ENCODE data around the gene PIGR. TPM values are rescaled to one million over a fixed set of nuclear protein-coding genes. Genes with fewer than 3 reads are reported as not detected.

The PIGR gene, protein sequence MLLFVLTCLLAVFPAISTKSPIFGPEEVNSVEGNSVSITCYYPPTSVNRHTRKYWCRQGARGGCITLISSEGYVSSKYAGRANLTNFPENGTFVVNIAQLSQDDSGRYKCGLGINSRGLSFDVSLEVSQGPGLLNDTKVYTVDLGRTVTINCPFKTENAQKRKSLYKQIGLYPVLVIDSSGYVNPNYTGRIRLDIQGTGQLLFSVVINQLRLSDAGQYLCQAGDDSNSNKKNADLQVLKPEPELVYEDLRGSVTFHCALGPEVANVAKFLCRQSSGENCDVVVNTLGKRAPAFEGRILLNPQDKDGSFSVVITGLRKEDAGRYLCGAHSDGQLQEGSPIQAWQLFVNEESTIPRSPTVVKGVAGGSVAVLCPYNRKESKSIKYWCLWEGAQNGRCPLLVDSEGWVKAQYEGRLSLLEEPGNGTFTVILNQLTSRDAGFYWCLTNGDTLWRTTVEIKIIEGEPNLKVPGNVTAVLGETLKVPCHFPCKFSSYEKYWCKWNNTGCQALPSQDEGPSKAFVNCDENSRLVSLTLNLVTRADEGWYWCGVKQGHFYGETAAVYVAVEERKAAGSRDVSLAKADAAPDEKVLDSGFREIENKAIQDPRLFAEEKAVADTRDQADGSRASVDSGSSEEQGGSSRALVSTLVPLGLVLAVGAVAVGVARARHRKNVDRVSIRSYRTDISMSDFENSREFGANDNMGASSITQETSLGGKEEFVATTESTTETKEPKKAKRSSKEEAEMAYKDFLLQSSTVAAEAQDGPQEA
- not detected in 2 replicates for polyA plus RNA-seq
- not detected in 2 replicates for polyA minus RNA-seq

DNA sequence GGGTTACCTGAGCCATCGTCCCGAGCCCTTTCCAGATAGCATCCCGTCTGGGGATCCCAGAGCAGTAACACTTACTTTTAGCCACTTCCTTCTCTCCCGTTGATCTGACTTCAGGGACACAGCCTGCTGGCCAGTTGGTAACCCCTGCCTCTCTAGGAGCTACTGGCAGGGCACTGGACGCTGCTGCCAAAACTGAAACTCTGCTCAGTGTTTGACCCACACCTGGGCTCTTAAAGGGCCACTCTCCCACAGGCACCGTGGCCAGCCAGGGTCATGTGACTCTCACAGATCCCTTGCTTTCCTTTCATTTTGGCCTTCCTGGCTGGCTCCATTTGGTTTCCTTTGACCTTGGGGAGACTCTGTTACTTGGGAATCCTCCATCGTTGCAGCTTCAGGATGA lies at the start of gene PIGR:
PIGR (minus strand) TSS at position 206 of the 400 bp plus-strand sequence. CDS start 5,935 bp downstream, outside the sequence.
- no peaks in the 10 kb centered on the region for H3F3A ChIP-seq (ENCODE audit: insufficient read depth, low read length, poor library complexity, severe bottlenecking)
- no peaks in the 10 kb centered on the region for H3K9me2 ChIP-seq (ENCODE audit: insufficient read depth, low read length)

DNA sequence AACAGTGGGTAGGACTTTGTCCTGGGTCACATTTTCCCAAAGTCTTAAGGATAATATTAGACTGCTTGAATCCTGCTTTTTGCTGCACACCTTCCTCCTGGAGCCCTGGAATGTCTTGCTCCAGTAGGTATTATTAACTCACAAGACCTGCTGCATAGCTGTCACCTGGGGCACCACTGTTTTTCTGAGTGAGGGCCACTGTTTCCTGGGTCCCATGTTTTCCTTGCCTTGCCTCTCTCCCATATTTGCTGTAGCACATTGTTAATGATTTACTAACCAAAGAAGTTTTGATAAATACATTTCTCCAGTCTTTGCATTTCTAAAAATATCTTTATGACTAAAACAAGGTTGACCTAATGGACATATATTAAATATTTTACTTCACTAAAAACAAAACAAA lies 46.5 kb upstream of the PIGR start:
- H3K4me2 ChIP-seq (ENCODE audit: low read length) = no peak overlapping the region
- H3K36me3 ChIP-seq (ENCODE audit: insufficient read depth, low read length) = no peaks in the 10 kb centered on the region
- no peak overlapping the region for H3K27ac ChIP-seq (ENCODE audit: low read length)
- no peak overlapping the region for H3K4me3 ChIP-seq (ENCODE audit: low read length)
- H3K9ac ChIP-seq (ENCODE audit: low read length) = no peak overlapping the region
- H3K9me2 ChIP-seq (ENCODE audit: insufficient read depth, low read length) = no peaks in the 10 kb centered on the region
- H3K27me3 ChIP-seq (ENCODE audit: insufficient read depth, low read depth, low read length) = no peaks in the 10 kb centered on the region
- no peak overlapping the region for H2AFZ ChIP-seq (ENCODE audit: low read depth, low read length)
- no peaks in the 10 kb centered on the region for H3K9me3 ChIP-seq (ENCODE audit: low read length)
- no peaks in the 10 kb centered on the region for H3F3A ChIP-seq (ENCODE audit: insufficient read depth, low read length, poor library complexity, severe bottlenecking)
- no peaks in the 10 kb centered on the region for H4K20me1 ChIP-seq (ENCODE audit: insufficient read depth)
- H3K79me2 ChIP-seq (replicated peaks; ENCODE audit: insufficient read depth, low read length) = no peaks in the 10 kb centered on the region
- no peak for TF ChIP-seq EZH2 (IDR thresholded peaks at IDR 0.05; ENCODE audit: borderline replicate concordance, insufficient read depth, low read length, poor library complexity, severe bottlenecking)
- TF ChIP-seq POLR2AphosphoS5 (IDR thresholded peaks at IDR 0.05) = no peak
- TF ChIP-seq TAF1 (IDR thresholded peaks at IDR 0.05; ENCODE audit: low read depth) = no peak
- no peak for TF ChIP-seq EP300 (conservative IDR thresholded peaks at IDR 0.05; ENCODE audit: poor library complexity, severe bottlenecking)
- no peak for TF ChIP-seq MXI1 (conservative IDR thresholded peaks at IDR 0.05; ENCODE audit: poor library complexity, severe bottlenecking)
- no peak for TF ChIP-seq RAD21 (conservative IDR thresholded peaks at IDR 0.05)
- TF ChIP-seq, protein P1, sequence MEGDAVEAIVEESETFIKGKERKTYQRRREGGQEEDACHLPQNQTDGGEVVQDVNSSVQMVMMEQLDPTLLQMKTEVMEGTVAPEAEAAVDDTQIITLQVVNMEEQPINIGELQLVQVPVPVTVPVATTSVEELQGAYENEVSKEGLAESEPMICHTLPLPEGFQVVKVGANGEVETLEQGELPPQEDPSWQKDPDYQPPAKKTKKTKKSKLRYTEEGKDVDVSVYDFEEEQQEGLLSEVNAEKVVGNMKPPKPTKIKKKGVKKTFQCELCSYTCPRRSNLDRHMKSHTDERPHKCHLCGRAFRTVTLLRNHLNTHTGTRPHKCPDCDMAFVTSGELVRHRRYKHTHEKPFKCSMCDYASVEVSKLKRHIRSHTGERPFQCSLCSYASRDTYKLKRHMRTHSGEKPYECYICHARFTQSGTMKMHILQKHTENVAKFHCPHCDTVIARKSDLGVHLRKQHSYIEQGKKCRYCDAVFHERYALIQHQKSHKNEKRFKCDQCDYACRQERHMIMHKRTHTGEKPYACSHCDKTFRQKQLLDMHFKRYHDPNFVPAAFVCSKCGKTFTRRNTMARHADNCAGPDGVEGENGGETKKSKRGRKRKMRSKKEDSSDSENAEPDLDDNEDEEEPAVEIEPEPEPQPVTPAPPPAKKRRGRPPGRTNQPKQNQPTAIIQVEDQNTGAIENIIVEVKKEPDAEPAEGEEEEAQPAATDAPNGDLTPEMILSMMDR (IDR thresholded peaks at IDR 0.05; ENCODE audit: poor library complexity, severe bottlenecking) = no peak
- no peak for TF ChIP-seq SMC3 (conservative IDR thresholded peaks at IDR 0.05; ENCODE audit: poor library complexity)

More for the DNA sequence above, at the start of gene PIGR:
- Histone ChIP-seq H3K36me3 (ENCODE audit: insufficient read depth, low read length) (no peaks in the 10 kb centered on the region), H2AFZ (ENCODE audit: low read depth, low read length) (no peak within 1 kb of the TSS), H3K4me2 (ENCODE audit: low read length) (no peak within 1 kb of the TSS), H3K4me3 (ENCODE audit: low read length) (no peak within 1 kb of the TSS), H3K9me3 (ENCODE audit: low read length) (no peaks in the 10 kb centered on the region), H4K20me1 (ENCODE audit: insufficient read depth) (no peaks in the 10 kb centered on the region), H3K27me3 (ENCODE audit: insufficient read depth, low read depth, low read length) (no peaks in the 10 kb centered on the region), H3K79me2 (replicated peaks; ENCODE audit: insufficient read depth, low read length) (no peaks in the 10 kb centered on the region), H3K27ac (ENCODE audit: low read length) (no peak within 1 kb of the TSS), H3K9ac (ENCODE audit: low read length) (no peak within 1 kb of the TSS)
- TF ChIP-seq SMC3 (conservative IDR thresholded peaks at IDR 0.05; ENCODE audit: poor library complexity) (no peak), RAD21 (conservative IDR thresholded peaks at IDR 0.05) (no peak), TAF1 (IDR thresholded peaks at IDR 0.05; ENCODE audit: low read depth) (no peak), POLR2AphosphoS5 (IDR thresholded peaks at IDR 0.05) (no peak), MXI1 (conservative IDR thresholded peaks at IDR 0.05; ENCODE audit: poor library complexity, severe bottlenecking) (no peak), EP300 (conservative IDR thresholded peaks at IDR 0.05; ENCODE audit: poor library complexity, severe bottlenecking) (no peak), EZH2 (IDR thresholded peaks at IDR 0.05; ENCODE audit: borderline replicate concordance, insufficient read depth, low read length, poor library complexity, severe bottlenecking) (no peak)
- TF ChIP-seq, protein P1 (IDR thresholded peaks at IDR 0.05; ENCODE audit: poor library complexity, severe bottlenecking) = no peak
- TF ChIP-seq, protein P2, sequence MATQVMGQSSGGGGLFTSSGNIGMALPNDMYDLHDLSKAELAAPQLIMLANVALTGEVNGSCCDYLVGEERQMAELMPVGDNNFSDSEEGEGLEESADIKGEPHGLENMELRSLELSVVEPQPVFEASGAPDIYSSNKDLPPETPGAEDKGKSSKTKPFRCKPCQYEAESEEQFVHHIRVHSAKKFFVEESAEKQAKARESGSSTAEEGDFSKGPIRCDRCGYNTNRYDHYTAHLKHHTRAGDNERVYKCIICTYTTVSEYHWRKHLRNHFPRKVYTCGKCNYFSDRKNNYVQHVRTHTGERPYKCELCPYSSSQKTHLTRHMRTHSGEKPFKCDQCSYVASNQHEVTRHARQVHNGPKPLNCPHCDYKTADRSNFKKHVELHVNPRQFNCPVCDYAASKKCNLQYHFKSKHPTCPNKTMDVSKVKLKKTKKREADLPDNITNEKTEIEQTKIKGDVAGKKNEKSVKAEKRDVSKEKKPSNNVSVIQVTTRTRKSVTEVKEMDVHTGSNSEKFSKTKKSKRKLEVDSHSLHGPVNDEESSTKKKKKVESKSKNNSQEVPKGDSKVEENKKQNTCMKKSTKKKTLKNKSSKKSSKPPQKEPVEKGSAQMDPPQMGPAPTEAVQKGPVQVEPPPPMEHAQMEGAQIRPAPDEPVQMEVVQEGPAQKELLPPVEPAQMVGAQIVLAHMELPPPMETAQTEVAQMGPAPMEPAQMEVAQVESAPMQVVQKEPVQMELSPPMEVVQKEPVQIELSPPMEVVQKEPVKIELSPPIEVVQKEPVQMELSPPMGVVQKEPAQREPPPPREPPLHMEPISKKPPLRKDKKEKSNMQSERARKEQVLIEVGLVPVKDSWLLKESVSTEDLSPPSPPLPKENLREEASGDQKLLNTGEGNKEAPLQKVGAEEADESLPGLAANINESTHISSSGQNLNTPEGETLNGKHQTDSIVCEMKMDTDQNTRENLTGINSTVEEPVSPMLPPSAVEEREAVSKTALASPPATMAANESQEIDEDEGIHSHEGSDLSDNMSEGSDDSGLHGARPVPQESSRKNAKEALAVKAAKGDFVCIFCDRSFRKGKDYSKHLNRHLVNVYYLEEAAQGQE (IDR thresholded peaks at IDR 0.05; ENCODE audit: borderline replicate concordance) = no peak

All from neural cell (in vitro differentiated cells).